IPS-18c (cell line): ENCODE data around the gene OR52E8.

Experiments used
- H3K4me3 ChIP-seq: 2 replicates; pipeline ENCODE4 v1.7.0; 2013; ENCODE audit warnings: low read depth, mild to moderate bottlenecking, low read length, moderate library complexity; ENCODE audit not compliant: insufficient read depth
- H3K9me3 ChIP-seq: one replicate; pipeline ENCODE4 v1.6.1; 2013; ENCODE audit warnings: mild to moderate bottlenecking, low read length, moderate library complexity; ENCODE audit not compliant: control insufficient read depth, insufficient read depth

OR52E8 gene

GRCh38 chr11:5815534-5815933 lies 42.0 kb downstream of the OR52E8 start:
- H3K4me3 ChIP-seq = no peak overlapping the region
- H3K9me3 ChIP-seq = no peaks in the 10 kb centered on the region

- Histone ChIP-seq H3K9me3 (no peaks in the 10 kb centered on the region), H3K4me3 (no peak overlapping the region)
These were observed 47.3 kb downstream of the OR52E8 start for GRCh38 chr11:5809905-5810795.

DNA sequence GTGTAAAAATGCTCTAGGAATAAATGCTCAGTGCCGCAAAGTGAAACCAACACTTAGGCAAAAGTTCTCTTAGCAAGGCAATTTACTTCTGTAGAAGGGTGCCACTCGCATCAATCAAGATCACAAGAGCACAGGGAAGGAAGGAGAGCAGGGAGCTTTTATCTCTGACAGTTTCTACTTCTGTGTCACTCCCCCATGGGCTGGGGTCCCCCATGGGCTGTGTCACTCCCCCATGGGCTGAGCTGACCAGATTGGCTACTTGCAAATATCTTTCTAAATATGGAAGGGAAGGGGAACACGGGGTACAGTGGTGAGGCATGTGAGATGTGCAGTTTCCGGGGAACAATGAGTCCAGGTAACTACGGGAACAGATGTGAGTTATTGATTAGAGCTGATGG lies 48.4 kb downstream of the OR52E8 start:
- no peaks in the 10 kb centered on the region for H3K9me3 ChIP-seq
- H3K4me3 ChIP-seq = peak overlapping the region; percentile 64; the same call in 1 of the 2 replicates

- no peaks in the 10 kb centered on the region for H3K9me3 ChIP-seq
- H3K4me3 ChIP-seq = peak within 1 kb of the TSS; percentile 64
These were observed 48.9 kb downstream of the OR52E8 start, which contains the start of gene OR52N2 for GRCh38 chr11:5808500-5809121. Gene OR52N2, plus strand, starts transcription at chr11:5808924. Its CDS starts 11,412 bp downstream, at chr11:5820336.

- Histone ChIP-seq H3K9me3 (no peaks in the 10 kb centered on the region), H3K4me3 (no peak overlapping the region)
These were observed 49.9 kb downstream of the OR52E8 start for GRCh38 chr11:5807580-5807979.
